ENCODE data around the gene TECRL.

The TECRL gene

DNA sequence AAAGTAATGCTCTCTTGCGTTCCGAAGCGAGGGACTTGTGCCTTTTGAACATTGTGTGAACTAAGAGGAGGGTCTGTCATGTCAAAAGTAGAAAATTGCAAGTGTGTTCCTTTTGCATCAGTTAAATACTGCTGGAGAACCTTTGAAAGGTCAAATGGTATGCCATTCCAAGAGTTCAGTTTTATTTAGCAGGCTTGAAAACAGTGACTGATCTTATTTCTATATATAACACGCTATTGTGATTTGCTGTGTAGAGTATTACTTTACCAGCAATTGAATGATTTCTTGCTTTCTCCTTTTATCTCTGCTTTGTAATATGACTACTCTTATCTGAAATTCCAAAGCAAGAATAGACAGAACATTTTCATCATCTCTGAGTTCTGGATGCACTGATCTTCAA, at the start of gene TECRL:
Gene TECRL, minus strand, starts transcription at position 151 of the 400 bp plus-strand sequence. Its CDS starts 99 bp downstream, at position 52.
- no peak for DNase-seq (ENCODE audit: low spot score)

DNA sequence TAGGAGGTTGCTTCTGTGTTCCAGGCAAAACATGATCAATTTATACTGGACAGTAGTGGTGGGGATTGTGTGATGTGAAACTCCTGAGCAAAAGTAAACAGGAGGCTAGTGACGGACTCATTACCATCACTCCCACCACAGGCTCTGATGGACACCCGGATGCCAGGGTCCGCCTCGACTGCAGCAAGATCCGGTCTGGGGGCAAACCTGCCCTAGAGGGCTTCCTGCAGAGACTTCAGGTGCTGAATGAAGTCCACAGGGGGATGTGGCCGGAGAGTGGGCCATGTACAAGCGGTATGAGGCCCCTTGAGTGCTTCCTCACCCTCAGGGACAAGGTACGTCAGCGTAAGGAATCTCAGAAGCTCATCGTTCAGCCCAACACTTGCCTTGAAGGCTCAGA, 23.4 kb upstream of the TECRL start:
- no peak for DNase-seq (ENCODE audit: low spot score)

DNA sequence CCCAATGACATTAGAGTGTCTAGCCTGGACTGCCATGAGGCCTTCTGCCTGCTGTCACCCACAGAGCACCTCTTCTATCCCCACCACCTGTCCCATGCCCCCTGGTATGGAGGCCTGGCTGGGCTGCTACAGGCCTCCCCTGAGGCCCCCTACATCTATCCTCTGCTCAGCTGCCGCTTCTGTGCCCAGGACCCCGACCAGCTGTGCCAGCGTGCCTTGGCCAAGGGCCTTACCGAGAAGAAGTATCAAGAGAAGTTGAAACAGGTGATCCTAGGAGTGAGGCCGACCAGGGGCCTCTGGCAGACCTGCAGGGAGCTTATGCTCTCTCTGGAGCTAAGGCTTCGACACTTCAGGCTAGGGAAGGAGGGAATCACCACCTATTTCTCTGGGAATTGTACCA, 21.7 kb upstream of the TECRL start:
- DNase-seq (ENCODE audit: low spot score): no peak

DNA sequence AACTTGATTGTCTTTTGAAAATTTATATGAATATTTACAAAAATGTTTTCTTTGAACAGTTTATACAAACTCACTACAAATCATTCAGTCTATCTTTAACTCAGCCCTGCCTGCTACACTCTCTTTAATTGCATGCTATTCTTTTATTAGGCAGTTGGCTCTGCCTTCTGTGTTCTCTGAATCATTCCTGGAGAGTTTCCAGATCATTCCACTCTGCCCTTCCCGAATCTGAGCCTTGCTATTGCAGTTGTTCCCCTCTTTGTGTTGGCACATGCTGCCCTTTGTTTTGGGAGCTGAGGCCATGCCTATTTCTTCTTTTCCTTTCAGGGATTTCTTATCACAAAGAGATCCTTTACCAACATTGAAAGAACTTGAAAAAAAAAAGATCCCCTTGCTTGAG, 8.7 kb upstream of the TECRL start:
- DNase-seq (ENCODE audit: low spot score): no peak

DNA sequence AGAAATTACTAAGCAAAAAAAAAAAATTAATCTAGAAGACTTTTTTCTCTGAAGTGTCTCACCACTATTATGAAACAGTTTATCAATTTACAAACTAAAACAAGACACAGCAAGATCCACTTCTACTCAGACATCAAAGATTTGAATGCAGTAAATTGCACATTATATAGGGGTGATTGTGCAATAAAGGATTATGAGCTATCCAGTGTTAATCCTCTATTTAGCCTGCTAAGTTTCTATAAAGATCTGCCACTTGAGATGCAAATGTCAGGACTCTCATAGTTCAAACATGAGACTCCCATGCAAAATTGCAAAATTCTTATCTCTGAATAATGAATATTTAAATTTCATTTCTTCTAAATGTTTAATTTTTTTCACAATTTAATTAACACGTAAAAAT, 2.2 kb downstream of the TECRL start:
- DNase-seq (ENCODE audit: low spot score): no peak

DNA sequence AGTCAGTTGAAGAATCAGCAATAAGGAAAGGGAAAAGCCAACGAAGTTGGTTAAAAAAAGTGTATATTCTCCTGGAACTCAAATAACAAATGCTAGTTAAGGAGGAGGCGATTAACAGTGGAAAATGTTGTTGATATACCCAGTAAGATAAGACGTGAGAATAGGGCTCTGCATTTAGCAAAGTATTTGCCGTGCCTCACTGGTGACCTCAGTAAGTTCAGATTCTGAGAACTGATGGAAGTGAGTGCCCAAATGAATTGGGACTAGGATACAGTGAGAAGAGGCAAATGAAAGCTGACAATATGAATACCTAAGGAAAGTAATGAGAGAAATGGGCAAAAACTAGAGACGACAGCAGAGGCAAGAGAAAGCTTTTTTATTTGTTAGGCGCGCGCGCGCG, 3.5 kb downstream of the TECRL start:
- DNase-seq (ENCODE audit: low spot score): no peak

GRCh38 chr4:64402684-64403083, 6.6 kb downstream of the TECRL start:
- DNase-seq (ENCODE audit: low spot score): no peak

DNA sequence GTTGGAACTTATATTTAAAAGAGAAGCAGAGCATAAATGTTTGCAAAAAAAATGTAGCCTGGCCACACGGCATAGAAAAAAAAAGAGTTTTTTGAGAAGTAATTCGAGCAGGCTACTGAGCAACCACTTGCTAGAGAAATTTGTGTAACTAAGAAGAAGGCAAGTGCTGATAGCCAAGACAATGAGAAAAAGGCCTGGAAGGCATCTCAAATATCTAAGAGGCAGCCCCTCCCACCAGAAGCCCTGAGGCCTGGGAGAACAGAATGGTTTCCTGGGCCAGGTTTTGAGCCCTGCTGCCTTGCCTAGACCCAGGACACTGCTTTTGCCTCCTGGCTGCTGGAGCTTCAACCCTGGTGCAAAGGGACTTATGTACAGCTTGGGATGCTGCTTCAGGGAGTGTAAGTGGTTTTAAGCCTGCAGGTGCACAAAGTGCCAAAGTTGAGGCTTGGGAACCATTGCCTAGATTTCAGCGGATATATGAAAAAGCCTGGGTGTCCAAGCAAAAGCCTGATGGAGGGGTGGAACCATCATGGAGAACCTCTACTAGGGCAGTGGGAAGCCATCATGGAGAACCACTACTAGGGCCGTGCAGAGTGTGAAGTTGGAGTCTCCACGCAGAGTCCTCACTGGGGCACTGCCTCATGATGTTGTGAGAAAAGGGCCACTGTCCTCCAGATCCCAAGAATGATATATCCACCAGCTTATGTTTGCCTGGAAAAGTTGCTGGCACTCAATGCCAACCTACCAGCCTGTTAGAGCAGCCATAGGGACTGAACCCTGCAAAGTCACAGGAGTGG, 9.7 kb downstream of the TECRL start:
- DNase-seq (ENCODE audit: low spot score): no peak

DNA sequence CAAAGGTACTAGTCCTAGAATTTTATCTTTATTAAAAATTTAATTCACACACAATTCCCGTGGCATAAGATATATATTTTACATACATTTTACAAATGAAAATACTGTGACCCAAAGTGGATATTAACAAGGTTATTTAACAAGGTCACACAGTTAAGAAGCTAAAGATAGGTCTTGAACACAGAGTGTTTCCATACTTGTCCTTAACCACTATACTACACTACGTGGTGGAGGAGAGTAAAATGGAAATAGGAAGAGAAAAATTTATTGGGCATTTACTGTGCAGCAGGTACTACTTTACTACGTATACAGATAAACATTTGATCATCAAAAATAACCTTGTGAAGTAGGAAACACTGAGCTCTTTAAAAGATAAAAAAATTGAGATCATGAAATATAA, 14.8 kb downstream of the TECRL start:
- DNase-seq (ENCODE audit: low spot score): no peak

GRCh38 chr4:64388252-64388651, 21.0 kb downstream of the TECRL start:
- DNase-seq (ENCODE audit: low spot score): no peak

DNA sequence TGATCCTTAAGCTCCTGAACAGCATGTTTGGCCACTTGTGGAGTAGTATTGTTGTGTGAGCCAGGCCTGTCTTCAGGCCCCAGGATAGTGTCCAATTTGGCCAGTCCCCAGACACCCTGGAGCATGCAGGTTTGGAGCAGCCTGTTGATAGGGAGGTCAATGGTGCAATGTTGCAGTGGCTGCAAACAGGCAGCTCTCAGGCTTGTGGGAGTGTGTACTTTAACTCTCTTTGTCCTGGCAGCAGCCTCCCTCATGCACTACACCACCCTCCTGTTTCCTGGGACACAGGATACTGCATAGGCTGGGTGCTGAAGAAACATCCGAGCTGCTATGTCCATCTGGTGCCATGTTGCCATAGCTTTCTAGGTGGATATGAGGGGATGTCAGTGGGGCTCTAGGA, 24.0 kb downstream of the TECRL start:
- DNase-seq (ENCODE audit: low spot score): no peak

DNA sequence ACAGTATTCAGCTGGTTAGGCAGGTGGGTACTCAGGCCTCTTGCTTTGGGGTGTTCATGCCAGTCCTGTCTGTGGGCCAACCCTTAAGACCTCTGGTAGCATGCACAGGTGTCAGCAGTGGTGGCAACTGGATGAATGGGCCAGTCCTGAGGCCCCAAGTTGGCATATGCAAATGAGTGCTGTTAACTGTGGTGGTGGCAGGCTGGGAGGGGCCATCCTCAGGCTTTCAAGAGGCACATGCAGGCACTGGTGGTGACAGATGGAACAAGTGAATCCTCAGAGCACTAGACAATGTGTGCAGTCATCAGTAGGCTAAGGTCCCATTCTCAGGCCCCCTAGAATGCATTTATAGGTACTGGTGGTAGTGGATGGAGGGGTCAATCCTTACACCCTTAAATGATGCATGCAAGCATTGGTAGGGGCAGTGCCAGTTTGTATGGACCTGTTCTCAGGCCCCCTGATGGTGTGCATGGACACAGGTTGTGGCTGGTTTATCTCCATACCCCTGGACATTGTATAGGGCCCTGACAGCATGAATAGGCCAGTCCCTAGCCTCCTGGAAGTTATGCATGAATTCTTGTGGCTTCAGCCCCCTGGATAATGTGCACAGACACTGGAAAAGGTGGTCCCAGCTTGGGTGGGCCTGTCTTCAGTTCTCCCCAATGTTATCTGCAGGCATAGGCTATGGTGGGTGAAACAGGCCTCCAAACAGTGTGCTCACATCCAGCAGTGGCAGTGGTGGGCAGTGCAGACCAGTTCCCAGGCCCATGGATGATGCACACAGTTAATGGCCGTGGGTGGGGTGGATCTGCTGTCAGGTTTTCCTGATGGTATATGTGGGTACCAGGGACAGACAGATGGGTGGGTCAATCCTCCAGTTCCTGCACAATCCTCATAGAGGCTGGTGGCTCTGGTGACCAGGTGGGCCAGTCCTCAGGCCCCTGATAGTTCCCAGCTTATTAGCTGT, 24.7 kb downstream of the TECRL start:
- no peak for DNase-seq (ENCODE audit: low spot score)

GRCh38 chr4:64368741-64369140, 40.5 kb downstream of the TECRL start:
- no peak for DNase-seq (ENCODE audit: low spot score)

DNA sequence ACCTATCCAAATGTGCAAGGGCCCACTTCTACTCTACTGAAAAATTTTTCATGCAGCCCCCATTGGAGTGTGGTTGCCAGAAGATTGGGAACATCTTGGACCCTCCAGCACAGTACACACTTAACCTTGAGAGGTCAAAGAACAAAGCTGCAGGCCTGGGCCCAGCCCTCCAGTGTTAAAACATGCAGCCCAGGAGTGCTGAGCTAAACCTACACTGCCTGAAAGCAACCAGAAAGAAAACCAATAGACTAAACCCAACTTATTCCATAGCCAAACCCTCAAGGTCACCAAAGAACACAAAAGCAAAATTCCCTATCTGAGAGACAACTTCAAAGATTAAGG, 47.9 kb downstream of the TECRL start:
- no peak for DNase-seq (ENCODE audit: low spot score)

DNA sequence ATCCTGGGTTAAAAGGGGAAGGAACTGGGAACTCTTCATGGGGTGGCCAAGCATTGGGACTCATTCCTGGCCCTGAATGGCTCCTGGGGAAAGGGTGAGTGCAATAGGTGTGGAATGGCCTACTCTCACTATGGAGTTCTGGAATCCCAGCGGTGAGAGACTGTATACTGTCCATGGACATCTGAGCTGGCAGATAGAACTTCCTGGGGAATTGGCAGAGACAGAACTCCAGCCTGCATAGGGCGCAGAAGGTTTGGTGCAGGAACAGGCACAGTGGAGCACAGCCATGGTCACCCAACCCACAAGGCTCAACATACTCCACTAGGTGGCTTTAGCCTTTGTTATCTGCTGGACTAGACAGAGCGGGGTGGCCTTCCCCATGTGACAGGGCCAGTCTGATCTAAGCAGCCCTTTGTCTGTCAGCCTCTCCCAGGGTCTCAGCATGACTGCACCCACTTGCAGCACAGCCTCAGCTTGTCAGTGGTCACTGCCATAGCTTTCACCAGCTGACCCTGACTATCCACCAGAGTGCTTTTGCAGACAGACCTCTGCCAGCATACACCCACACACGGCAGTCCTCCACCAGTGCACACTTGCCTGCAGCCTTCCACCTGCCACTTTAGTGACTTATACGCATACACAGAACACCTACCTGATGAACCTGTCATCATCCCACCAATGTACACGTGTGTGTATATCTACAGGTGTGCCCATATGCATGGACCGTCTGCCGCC, 48.4 kb downstream of the TECRL start:
- no peak for DNase-seq (ENCODE audit: low spot score)

- no peak for DNase-seq (ENCODE audit: low spot score)
Measured at GRCh38 chr4:64359489-64359888, 49.8 kb downstream of the TECRL start.

- DNase-seq (ENCODE audit: low spot score): no peak
Measured at GRCh38 chr4:64353904-64354303, 55.3 kb downstream of the TECRL start.

DNA sequence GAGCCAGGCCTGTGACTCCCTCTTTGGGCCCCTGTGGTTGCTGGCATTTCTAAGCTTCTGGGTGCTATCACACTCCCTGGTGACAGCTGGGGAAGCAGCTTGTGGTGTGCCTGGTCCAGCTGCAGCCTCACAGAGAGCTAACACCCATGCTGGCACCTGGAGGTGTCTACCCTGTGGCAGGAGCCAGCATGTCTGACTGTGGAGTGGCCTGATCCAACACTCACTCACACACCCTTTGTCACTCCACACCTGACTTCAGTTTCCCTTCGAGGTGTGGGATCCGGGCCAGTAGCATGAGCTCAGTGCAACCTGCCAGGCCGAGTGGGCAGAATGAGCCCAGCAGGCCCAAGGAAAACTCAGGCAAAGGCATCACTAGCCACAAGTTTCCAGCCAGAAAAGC, 67.5 kb downstream of the TECRL start:
- no peak for DNase-seq (ENCODE audit: low spot score)

DNA sequence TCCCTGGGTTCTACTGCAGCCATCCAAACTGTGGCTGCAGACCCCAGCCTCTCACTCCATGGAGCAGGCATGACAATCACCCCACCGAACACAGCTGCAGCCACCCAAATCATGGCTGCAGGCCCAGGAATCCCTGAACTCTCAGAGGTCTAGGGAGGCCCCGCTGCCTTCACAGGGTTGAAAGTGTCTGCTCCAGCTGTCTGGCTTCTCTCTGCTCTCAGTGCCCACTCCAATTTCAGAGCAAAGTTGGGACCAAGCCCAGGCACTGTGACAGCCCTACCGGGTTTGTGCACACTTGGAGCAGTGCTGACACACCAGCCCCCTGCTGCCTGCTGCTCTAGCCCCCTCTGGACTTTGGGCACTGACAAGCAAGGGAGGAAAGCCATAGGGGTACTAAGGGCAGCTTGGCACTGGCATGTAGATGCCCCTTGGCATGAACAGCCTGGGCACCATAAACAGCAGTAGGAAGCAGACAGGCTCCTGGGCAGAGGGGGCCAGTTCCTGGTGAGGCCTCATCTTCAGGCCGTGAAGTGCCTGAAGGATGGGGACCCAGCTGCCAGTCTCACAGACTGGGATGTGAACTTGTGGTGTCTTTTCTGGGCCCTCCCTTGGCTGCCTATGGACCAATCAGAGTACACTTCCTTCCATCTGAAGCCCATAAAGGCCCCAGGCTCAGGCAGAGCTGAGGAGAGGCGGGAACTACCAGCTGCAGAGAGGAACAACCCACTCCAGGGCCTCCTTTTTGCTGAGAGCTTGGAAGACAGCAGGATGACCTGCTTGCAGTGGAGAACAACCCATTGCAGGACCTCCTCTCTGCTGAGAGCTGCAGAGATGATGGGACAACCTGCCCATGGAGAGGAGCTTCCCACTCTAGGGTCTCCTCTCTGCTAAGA, 68.8 kb downstream of the TECRL start:
- DNase-seq (ENCODE audit: low spot score): no peak

DNA sequence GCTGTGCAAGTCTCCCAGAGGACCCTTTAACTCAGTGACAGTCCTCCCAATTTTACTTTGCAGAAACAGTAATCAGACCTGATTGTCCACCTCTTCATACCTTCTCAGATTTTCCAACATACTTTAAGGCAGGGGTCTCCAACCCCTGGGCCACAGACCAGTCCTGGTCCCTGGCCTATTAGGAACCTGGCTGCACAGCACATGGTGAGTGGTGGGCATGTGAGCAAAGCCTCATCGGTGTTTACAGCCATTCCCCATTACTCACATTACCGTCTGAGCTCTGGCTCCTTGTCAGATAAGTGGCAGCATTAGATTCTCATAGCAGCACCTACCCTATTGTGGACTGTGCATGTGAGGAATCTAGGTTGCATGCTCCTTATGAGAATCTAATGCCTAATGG, 74.3 kb downstream of the TECRL start:
- no peak for DNase-seq (ENCODE audit: low spot score)

DNA sequence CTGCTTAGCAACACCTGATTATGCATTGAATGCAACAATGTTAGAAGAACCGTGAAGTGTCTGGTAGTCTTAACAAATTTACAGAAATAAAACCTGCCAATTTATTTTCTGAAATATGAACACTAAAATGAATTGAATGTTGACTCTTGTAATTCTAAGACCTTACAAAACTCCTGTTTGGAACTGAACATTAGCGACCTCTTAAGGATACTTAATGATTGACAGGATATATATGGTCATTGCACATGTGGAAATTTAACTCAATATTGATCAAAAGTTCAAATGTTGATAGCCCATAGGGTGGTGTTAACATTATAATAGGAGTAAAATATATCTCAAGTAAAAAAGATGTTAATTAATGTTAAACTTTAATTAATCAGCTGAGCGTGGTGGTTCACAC, 79.1 kb downstream of the TECRL start:
- DNase-seq (ENCODE audit: low spot score): no peak

GRCh38 chr4:64327237-64327636, 82.0 kb downstream of the TECRL start:
- DNase-seq (ENCODE audit: low spot score): no peak

All from hematopoietic multipotent progenitor cell treated with erythropoietin and hydrocortisone succinate and interleukin-3 and kit ligand, for 15 days (in vitro differentiated cells).